GM21447 (cell line): ENCODE measurements around the gene TAX1BP3.
A peak's percentile ranks its signal among the peaks of the same experiment; 100 is the strongest.

ENCODE experiments used
- ATAC-seq: cut with Tn5 transposase; IDR thresholded peaks from one replicate; pipeline ENCODE4 v1.9.1; 2021; ENCODE audit not compliant: unreplicated experiment

Gene TAX1BP3

GRCh38 chr17:3658784-3659449 is 9.5 kb downstream of the TAX1BP3 start:
- no peak for ATAC-seq

GRCh38 chr17:3657874-3658783 is 10.2 kb downstream of the TAX1BP3 start:
- ATAC-seq, result no peak

GRCh38 chr17:3657588-3657869 is 10.8 kb downstream of the TAX1BP3 start:
- ATAC-seq, result no peak

- no peak for ATAC-seq
Observed at GRCh38 chr17:3656755-3657587, 11.4 kb downstream of the TAX1BP3 start.

- no peak for ATAC-seq
Observed at GRCh38 chr17:3656353-3656752, 12.0 kb downstream of the TAX1BP3 start.

GRCh38 chr17:3655766-3656165 is 12.6 kb downstream of the TAX1BP3 start:
- no peak for ATAC-seq

GRCh38 chr17:3647769-3648555 is 20.4 kb downstream of the TAX1BP3 start:
- ATAC-seq, result no peak

DNA sequence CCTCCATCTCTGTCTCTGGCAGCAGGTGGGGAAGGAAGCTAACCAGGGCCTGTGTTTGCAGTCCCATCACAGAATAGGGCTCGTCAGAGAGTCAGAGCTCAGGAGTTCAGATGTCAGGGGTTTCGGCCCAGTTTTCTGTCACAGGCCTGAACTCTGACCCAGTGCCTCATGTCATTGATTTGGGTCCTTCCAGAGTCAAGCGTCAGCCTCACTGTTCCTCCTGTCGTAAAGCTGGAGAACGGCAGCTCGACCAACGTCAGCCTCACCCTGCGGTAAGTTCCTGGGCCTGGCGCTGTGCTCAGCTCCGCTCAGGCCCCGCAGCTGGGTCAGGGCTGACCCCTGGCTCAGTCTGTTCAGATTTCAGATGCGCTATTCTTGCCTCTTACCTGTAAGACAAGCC is 21.1 kb downstream of the TAX1BP3 start:
- no peak for ATAC-seq

DNA sequence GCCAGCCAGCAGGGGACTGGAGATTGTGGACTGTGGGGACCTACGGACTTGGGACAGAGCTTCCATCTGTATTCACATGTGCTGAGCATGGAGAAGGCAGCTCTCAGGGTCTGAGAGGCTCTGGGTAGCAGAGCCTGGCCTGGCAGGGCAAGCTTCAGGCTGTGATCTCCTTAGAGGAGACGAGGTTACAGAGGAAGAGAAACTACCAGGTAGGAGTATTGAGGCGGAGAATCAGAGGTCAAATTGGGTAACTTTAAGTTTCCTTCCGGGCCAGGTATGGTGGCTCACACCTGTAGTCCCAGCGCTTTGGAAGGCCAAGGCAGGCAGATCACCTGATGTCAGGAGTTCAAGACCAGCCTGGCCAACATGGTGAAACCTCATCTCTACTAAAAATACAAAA is 23.1 kb downstream of the TAX1BP3 start:
- no peak for ATAC-seq

DNA sequence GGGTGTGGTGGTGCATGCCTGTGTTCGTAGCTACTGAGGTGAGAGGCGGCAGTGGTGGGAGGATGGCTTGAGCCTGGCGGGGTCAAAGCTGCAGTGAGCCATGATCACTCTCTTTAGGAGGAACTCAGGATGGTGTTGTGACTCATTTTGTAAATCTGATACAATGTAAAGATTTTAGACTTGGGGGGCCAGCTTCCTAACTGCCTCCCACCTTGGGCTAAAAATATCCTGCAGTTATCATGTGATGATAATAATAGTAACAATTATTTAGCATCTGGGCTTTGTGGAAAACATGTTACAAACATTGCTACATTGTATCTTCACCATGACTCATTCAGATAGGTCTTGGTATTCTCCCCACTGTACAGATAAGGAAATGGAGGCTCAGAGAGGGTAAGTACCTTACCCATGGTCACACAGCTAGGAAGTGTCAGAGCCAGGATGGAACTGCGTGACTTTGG is 24.5 kb downstream of the TAX1BP3 start:
- no peak for ATAC-seq

- no peak for ATAC-seq
Observed at GRCh38 chr17:3641717-3642486, 26.5 kb downstream of the TAX1BP3 start.

- ATAC-seq, result no peak
Observed at GRCh38 chr17:3641014-3641413, 27.4 kb downstream of the TAX1BP3 start.

- no peak for ATAC-seq
Observed at GRCh38 chr17:3639981-3640596, 28.3 kb downstream of the TAX1BP3 start.

DNA sequence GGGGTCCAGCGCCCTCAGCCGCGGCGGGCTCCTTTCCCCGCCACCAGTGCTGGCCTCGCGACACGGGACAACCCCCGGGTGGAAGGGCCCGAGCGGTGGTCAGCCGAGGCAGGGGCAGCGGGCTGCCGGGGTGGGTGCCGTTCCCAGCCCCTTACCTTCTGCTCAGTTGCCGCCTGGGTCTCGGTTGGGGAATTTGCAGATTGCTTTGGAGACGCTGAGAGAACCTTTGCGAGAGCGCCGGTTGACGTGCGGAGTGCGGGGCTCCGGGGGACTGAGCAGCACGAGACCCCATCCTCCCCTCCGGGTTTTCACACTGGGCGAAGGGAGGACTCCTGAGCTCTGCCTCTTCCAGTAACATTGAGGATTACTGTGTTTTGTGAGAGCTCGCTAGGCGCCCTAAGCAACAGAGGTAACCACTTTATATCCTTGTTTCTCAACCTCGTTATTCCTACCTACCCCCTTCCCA is 31.4 kb downstream of the TAX1BP3 start:
- peak; percentile 9 for ATAC-seq

DNA sequence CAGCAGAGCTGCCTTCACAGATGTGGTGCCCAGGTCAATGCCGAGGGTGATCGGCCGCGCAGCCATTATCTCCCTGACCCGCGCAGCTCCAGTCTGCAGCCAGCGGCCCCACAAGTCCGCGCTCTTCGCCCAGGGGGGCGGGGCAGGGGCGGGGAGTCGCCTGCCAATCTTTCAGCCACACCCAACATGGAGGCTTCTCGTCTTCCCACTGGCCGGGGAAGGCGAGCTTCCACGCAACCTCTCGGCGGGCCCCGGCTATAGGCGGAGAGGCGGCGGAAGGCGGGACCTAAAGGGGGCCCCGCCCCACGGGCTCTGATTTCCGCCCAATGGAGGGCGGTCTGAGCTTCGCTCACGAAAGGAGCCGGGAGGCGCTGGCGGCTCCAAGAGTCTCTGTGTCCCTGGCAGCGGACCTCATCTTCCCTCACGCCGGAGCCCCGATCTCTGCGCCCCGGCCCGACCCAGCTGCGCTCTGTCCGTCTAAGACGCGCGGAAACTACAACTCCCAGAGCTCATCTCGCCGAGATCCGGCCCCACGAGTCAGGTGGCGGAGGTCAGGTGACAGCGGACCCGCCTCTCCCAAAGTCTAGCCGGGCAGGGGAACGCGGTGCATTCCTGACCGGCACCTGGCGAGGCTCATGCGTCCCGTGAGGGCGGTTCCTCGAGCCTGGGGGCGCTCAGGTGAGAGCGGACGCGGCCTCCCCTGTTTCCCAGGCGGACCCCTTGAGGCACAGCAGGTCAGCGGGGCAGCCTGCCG is 32.0 kb downstream of the TAX1BP3 start, which contains the start of the genes CTNS and SHPK:
TSS of gene CTNS (plus strand) at position 607 of the 754 bp plus-strand sequence. CDS start 3,447 bp downstream, outside the sequence.
TSS of gene SHPK (minus strand) at position 97 of the 754 bp plus-strand sequence. CDS start at position 66, 31 bp downstream.
- peak; percentile 90 for ATAC-seq

GRCh38 chr17:3635474-3636153 is 32.8 kb downstream of the TAX1BP3 start:
- peak; percentile 12 for ATAC-seq

- no peak for ATAC-seq
Observed at GRCh38 chr17:3632287-3632686, 36.1 kb downstream of the TAX1BP3 start.

GRCh38 chr17:3630781-3631180 is 37.6 kb downstream of the TAX1BP3 start:
- no peak for ATAC-seq
